Heart right ventricle (tissue), 16 donors: Measurements from ENCODE around the gene VWA7. TPM values are rescaled to one million over a fixed set of nuclear protein-coding genes. Genes with fewer than 3 reads are reported as not detected.

Source experiments
- ATAC-seq, 8 donors: fragments of 200-7000 bp; cut with Tn5 transposase; one replicate each; pipeline ENCODE4 v1.9.1; 2020; ENCODE audit warnings: mild to moderate bottlenecking in 8 of 8, moderate library complexity in 8 of 8, moderate number of reproducible peaks in 1 of 8
- DNase-seq, 2 donors: peaks; one replicate each; pipeline ENCODE4 v3.0.0-alpha.2; 2020
- H3K27ac ChIP-seq, 10 donors: fragments of 200-600 bp; sonication (generic) in 2 of 10; one replicate each; pipeline versions ENCODE4 v1.5.0 to v1.8.0; 2020 to 2022; ENCODE audit warnings: mild to moderate bottlenecking in 3 of 10
- H3K27me3 ChIP-seq, 7 donors: fragments of 200-600 bp; one replicate each; pipeline ENCODE4 v1.8.0; 2021 to 2022; ENCODE audit warnings: mild to moderate bottlenecking in 2 of 7
- H3K36me3 ChIP-seq, 9 donors: fragments of 200-600 bp; sonication (generic) in 1 of 9; one replicate each; pipeline versions ENCODE4 v1.5.0 to v1.8.0; 2020 to 2022; ENCODE audit warnings: mild to moderate bottlenecking in 2 of 9
- H3K4me1 ChIP-seq, 9 donors: fragments of 200-600 bp; sonication (generic) in 1 of 9; one replicate each; pipeline versions ENCODE4 v1.5.0 to v1.8.0; 2020 to 2022; ENCODE audit warnings: mild to moderate bottlenecking in 4 of 9
- H3K4me3 ChIP-seq, 10 donors: fragments of 200-600 bp; sonication (generic) in 2 of 10; one replicate each; pipeline versions ENCODE4 v1.5.0 to v1.8.0; 2020 to 2022; ENCODE audit warnings: mild to moderate bottlenecking in 7 of 10, moderate library complexity in 2 of 10
- H3K9me3 ChIP-seq, 11 donors: fragments of 200-600 bp in 10 of 11; sonication (generic) in 2 of 11; one replicate each; pipeline versions ENCODE4 v1.5.0 to v1.8.0; 2013 to 2022; ENCODE audit warnings: mild to moderate bottlenecking in 2 of 11, control low read depth in 1 of 11, moderate library complexity in 1 of 11
- WGBS, 2 donors: extraction: QIAGEN DNeasy Blood & Tissue Kit; methylation state at CpG; one replicate each; pipeline ENCODE4 v1.1.7; 2013; ENCODE audit warnings: inconsistent platforms in 1 of 2; 5-methylcytosine and 5-hydroxymethylcytosine counted together
- intact Hi-C, 10 donors: fragments of 100-400 bp; cut with DNase I; formaldehyde crosslinking; loops; one replicate each; pipeline versions ENCODE4 v1.11.1 to v1.14.2; 2022
- polyA plus RNA-seq, 2 donors: library from polyadenylated mRNA; stranded (reverse); fragments of 200-250 nt; gene quantifications; one replicate each; pipeline ENCODE4 v1.2.3, GENCODE V29; 2013
- total RNA-seq, 10 donors: library from RNA; stranded (reverse); fragmentation: NEBNext Ultra II Directional in 3 of 10; extraction: Animal tissue kit (Norgen Biotek cat#: 25700) in 3 of 10; gene quantifications; one replicate each; pipeline versions ENCODE4 v1.2.1 to v1.2.4, GENCODE V29; 2021 to 2023
- TF ChIP-seq, protein P1 (sequence below), 9 donors: fragments of 200-600 bp; sonication (generic) in 2 of 9; IDR thresholded peaks; one replicate each; pipeline versions ENCODE4 v1.5.0 to v1.8.0; 2021 to 2022; ENCODE audit warnings: antibody characterized with exemption in 9 of 9, mild to moderate bottlenecking in 5 of 9, moderate library complexity in 1 of 9
- donor health status: Arrhythmogenic right ventricular cardiomyopathy.
- donor health status: ischemic (EF 13 %, LVEDD 7.1; RV severe dilation, severe dysfunction).
- donor health status: healthy with polysubstance abuse.
- donor health status: DM: no; HTN: yes; CAD: no.
- donor health status: DM: no; HTN: no; CAD: no.
- donor health status: ischemic (EF 25% LVEDD 6.9; RV normal size, moderate dysfunction).
- donor health status: ischemic (EF 25% LVEDD 5.7; RV mildly dilated, moderate dysfunction).
- donor health status: healthy.
- donor health status: DM: yes; HTN: yes; CAD: no.
- donor health status: Ischemic cardiomyopathy.
- donor health status: ischemic (EF 35%, LVEDD 5.7; RV mildly dilated, moderate dysfunction).
- donor health status: nonischemic (EF 11% LVEDD 7.7; RV severe dilation, severe dysfunction).
- donor health status: DM: yes; HTN: yes; CAD: no.
- donor health status: PGD.
- donor health status: ischemic (EF 29% LVEDD 5.4; RV normal size, mild dysfunction).
- donor health status: nonischemic (EF 23%, LVEDD 6.1; RV moderate dilation, normal function).

VWA7 gene
- total and polyA plus RNA-seq, 12 donors = 2.2 to 28.3 (median 17.3) TPM

DNA sequence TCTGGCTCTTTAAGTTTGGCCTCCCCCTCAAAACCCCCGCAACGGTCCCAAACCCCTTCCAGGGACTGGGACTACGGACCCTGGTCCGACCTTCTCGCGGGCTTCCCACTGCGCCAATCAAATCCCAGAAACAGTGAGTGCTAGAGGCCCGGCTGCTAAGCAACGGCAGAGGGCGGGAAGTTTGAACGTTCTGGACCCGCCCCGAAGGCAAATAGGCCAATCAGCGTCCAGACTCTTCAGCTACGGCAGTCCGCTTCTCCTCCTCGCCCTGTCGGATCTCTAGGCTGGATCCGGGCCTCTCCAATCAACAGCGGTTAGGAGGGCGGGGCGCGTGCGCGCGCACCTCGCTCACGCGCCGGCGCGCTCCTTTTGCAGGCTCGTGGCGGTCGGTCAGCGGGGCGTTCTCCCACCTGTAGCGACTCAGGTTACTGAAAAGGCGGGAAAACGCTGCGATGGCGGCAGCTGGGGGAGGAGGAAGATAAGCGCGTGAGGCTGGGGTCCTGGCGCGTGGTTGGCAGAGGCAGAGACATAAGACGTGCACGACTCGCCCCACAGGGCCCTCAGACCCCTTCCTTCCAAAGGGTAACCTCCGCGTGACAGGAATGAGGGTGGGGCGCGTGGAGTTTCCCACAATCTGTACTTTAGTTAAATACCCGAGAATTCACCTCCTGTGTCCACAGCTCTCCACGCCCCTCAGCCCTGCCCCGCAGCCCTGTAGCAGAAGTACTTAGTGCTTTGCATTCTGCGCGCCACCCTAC lies 37.3 kb downstream of the VWA7 start, which contains the start of gene MSH5:
Gene MSH5 (plus strand): TSS at position 367 of the 758 bp plus-strand sequence. CDS start 462 bp downstream, outside the sequence.
- peak within 1 kb of the TSS in 9 of 10 donors; percentile 20 to 98 (median 66) for H3K27ac ChIP-seq

DNA sequence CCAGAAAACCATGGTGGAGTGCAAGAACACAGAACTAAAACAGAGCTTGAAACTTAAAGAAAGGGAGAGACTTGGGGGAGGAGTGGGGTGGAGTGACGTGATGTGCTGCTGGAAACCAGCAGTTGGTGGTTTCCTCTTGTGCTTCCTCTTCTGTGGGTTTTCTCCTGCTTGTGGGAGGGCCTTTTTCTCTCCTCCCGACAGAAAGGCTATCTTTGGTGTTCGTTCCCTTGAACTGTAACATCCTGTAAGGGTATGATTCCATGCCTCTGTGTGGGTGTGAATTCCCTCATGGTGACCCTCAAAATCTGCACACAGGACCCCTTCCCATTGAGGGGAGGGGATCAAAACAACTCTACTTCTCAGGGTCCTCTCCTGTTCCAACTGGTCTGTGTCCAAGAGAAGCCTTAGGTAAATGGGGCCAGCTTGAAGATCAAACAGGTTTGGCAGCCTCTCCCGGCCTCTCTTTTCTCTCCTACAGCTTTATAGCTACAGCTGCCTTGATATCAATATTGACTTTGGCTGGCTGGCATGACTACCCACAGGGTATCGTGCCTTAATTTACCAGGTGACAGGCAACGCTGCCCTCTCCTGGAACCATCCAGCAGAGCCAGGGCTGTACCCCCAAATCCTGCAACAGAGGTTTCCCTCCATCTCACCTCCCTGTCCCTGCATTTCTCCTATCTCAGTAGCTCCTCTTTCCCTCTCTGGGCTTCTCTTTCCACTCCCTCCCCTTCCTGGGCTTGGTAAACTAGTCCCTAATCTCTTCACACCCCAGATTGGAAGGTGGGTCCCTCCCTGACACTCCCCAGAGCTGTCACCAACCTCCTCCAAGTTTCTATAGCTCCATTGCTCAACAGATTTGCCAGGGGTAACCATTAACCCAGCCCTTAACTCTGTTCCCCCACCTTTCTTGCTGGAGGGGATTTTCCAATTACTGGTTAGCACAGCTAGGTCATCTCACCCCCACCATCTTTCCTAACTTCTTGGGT lies 38.8 kb downstream of the VWA7 start:
- H3K9me3 ChIP-seq = no peaks in the 10 kb centered on the region
- intact Hi-C loops = loop anchor here in 6 of 10 donors (5.0 to 10.0 kb wide), 6 partner anchors 56 to 97 kb away; partner anchors contain the start of genes HSPA1B (in 1 of the 6), LY6G5C (in 1 of the 6) and VARS1 (in 1 of the 6)
- peaks cover 7 to 56% (median 54%) of the 10 kb centered on the region in 9 donors for H3K4me1 ChIP-seq
- TF ChIP-seq, protein P1, sequence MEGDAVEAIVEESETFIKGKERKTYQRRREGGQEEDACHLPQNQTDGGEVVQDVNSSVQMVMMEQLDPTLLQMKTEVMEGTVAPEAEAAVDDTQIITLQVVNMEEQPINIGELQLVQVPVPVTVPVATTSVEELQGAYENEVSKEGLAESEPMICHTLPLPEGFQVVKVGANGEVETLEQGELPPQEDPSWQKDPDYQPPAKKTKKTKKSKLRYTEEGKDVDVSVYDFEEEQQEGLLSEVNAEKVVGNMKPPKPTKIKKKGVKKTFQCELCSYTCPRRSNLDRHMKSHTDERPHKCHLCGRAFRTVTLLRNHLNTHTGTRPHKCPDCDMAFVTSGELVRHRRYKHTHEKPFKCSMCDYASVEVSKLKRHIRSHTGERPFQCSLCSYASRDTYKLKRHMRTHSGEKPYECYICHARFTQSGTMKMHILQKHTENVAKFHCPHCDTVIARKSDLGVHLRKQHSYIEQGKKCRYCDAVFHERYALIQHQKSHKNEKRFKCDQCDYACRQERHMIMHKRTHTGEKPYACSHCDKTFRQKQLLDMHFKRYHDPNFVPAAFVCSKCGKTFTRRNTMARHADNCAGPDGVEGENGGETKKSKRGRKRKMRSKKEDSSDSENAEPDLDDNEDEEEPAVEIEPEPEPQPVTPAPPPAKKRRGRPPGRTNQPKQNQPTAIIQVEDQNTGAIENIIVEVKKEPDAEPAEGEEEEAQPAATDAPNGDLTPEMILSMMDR (IDR thresholded peaks at IDR 0.05) = peak in 3 of 9 donors; percentile 14 to 33 (median 20)
- 40 to 44% methylated on average over 6 of the region's 6 CpGs for WGBS, 2 donors
- ATAC-seq (peak in 2 of 8 donors; percentile 4 to 21), DNase-seq (peak in 1 of 2 donors; percentile 63)
- peak overlapping the region in 3 of 10 donors; percentile 15 to 94 (median 82) for H3K4me3 ChIP-seq
- H3K27me3 ChIP-seq = no peaks in the 10 kb centered on the region
- peaks cover 0 to 33% (median 9%) of the 10 kb centered on the region in 9 donors for H3K36me3 ChIP-seq
- H3K27ac ChIP-seq = peak overlapping the region in 9 of 10 donors; percentile 53 to 98 (median 96)

More for the DNA sequence above, 37.3 kb downstream of the VWA7 start, which contains the start of gene MSH5:
- WGBS, 2 donors = 0% methylated on average over 58 of the region's 58 CpGs
- Histone ChIP-seq H3K4me1 (peaks cover 4 to 42% (median 38%) of the 10 kb centered on the region in 9 donors), H3K27me3 (no peaks in the 10 kb centered on the region), H3K9me3 (no peaks in the 10 kb centered on the region), H3K36me3 (peaks cover 0 to 19% (median 0%) of the 10 kb centered on the region in 9 donors), H3K4me3 (peak within 1 kb of the TSS; percentile 56 to 94 (median 76))
- intact Hi-C loops = loop anchor here in 6 of 10 donors (5.0 to 10.0 kb wide), 7 partner anchors 42 to 95 kb away; partner anchors contain the start of genes HSPA1B (in 1 of the 6), LY6G5C (in 1 of the 6) and VARS1 (in 1 of the 6)
- ATAC-seq = peak; percentile 90 to 96 (median 94)
- DNase-seq = peak; percentile 97 to 99
- TF ChIP-seq, protein P1 (IDR thresholded peaks at IDR 0.05) = no peak

GRCh38 chr6:31737315-31737990 lies 39.7 kb downstream of the VWA7 start:
- TF ChIP-seq, protein P1 (IDR thresholded peaks at IDR 0.05) = no peak
- WGBS, 2 donors = 56 to 58% methylated on average over 7 of the region's 7 CpGs
- peak in 1 of 2 donors; percentile 23 for DNase-seq
- intact Hi-C loops = loop anchor here in 6 of 10 donors (5.0 to 10.0 kb wide), 6 partner anchors 55 to 97 kb away; partner anchors contain the start of genes HSPA1B (in 1 of the 6), LY6G5C (in 1 of the 6) and VARS1 (in 1 of the 6)
- peak overlapping the region in 9 of 10 donors; percentile 53 to 98 (median 96) for H3K27ac ChIP-seq
- no peak for ATAC-seq
- no peaks in the 10 kb centered on the region for H3K9me3 ChIP-seq
- no peaks in the 10 kb centered on the region for H3K27me3 ChIP-seq
- peak overlapping the region in 5 of 10 donors; percentile 66 to 94 (median 82) for H3K4me3 ChIP-seq
- peaks cover 7 to 64% (median 55%) of the 10 kb centered on the region in 9 donors for H3K4me1 ChIP-seq
- H3K36me3 ChIP-seq = peaks cover 0 to 33% (median 17%) of the 10 kb centered on the region in 9 donors
